HG03457 (cell line): ENCODE measurements around the gene SLC25A53.
"Not testable (repeated sequence)": the region's sequence is repeated elsewhere in the genome, so short reads cannot be mapped to it uniquely, and the experiment has no call there.

Experiments
- ATAC-seq: cut with Tn5 transposase; IDR thresholded peaks from one replicate; pipeline ENCODE4 v1.9.1; 2021; ENCODE audit warnings: moderate number of reproducible peaks; ENCODE audit not compliant: unreplicated experiment

Gene SLC25A53

DNA sequence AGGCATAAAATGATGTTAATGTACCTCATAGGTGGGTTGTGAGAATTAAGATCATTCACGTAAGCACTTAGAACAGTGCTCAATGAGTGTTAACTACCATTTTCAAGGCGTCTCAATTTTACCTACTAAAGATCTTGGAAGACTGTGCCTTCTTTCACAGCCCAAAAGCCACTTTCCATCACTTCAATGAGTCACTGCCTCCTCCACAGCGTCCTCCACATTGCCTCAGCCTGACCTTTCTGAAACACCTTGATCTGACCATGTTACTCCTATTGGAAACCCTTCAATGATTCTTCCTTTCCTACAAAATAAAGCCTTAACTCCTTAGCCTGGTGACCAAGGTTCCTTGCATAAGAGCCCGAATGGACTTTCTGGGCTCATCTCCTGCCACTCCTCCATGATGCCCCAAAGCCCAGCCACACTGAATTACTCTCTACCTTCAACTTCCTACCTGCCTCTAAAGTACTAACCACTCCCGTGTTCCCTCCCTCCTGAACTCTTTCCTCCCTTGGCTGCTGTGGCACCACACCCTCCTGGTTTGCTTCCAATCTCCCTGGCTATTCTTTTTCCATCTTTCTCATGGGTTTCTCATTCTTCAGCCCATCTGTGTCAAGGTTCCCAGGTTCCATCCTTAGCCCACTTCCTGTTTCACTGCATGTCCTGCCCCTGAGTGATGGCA, 22.1 kb downstream of the SLC25A53 start:
- ATAC-seq: no peak

DNA sequence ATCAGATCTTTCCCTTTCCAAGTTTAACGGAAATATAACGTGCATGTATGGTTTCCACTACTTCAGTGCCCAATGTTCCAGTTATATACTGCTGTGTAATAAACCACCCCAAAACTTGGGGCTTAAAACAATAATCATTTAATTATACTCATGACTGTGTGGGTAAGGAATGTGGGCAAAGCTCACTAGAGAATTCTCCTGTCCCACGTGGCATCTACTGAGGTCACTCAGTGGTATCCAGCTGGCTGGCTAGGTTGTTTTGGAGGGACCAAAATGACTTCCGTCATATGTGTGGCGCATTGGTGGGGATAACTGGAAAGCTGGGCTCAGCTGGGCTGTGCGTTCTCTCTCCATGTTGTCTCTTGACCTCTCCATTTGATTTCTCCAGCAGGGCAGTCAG, 26.0 kb downstream of the SLC25A53 start:
- ATAC-seq: no peak

- no peak for ATAC-seq
Observed at GRCh38 chrX:104126856-104127255, 30.0 kb downstream of the SLC25A53 start.

DNA sequence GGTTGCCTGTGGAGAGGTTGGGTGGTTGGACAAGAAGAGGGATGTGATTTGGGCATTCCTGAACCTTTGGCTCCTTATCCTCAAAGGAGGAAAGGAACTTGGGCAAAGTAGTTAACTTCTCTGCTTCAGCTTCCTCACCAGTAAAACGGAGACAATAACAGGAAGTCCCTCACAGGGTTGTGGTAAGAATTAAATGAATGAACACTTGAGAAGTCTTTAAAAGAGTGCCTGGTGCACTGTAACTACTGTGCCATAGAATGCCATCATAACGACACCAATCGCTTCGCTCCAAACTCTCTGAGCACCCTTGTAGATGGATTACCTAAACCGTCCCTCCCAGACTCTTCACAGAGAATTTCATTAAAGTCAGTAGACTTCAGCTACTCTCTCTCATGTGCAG, 34.0 kb downstream of the SLC25A53 start:
- ATAC-seq: no peak

DNA sequence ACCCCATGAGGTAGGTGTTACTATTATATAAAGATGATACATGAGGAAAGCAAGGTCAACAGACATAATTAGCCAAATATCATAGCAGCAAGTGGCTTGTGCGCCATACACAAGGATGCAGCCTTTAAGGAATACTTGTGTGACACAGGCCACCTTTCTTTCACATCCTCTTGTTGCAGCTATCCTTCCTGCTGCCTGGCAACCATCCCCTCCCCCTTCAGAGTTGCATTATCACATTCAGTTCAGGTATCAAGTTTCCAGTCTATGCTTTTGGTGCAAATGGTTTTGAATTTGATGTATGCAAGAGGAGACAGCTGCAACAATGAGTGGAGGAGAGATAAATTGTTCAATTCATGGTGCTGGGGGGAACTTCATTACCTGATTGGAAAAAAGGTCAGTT, 38.0 kb downstream of the SLC25A53 start:
- no peak for ATAC-seq

GRCh38 chrX:104117759-104118158, 39.0 kb downstream of the SLC25A53 start:
- no peak for ATAC-seq

GRCh38 chrX:104113222-104113965, 43.4 kb downstream of the SLC25A53 start:
- no peak for ATAC-seq

DNA sequence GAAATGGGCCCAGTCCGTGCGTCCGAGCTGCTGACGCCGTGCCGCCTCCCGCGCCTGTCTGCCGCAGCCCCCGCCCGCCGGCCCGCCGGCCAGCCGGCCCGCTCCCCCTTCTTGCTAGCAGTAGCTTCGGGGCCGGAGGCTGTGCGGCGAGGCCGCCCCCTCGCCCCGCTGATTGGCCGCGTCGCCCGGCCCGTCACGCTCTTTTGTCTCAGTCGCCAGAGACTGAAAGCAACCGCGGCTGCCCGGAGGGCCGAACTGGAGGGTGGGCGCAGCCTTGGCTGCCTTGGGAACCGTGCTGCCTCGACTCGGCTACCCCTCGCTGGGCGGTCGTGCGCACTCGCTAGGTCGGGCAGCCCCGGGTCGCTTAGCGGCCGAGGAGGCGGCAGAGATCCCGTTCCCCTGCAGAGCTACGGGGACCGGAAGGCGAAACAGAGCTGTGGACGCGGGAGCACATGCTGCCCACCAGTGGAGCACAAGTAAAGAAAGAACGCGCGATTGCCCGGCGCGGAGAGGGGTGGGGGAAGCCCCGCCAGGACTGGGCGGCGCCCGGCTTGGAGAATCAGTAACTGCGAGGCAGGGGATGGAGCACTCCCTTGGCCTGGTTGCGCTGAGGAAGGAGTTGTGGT, 44.4 kb downstream of the SLC25A53 start, which contains the start of gene ZCCHC18:
ZCCHC18 (plus strand) TSS at position 198 of the 626 bp plus-strand sequence. CDS start 1,589 bp downstream, outside the sequence.
- ATAC-seq: peak; percentile 65

DNA sequence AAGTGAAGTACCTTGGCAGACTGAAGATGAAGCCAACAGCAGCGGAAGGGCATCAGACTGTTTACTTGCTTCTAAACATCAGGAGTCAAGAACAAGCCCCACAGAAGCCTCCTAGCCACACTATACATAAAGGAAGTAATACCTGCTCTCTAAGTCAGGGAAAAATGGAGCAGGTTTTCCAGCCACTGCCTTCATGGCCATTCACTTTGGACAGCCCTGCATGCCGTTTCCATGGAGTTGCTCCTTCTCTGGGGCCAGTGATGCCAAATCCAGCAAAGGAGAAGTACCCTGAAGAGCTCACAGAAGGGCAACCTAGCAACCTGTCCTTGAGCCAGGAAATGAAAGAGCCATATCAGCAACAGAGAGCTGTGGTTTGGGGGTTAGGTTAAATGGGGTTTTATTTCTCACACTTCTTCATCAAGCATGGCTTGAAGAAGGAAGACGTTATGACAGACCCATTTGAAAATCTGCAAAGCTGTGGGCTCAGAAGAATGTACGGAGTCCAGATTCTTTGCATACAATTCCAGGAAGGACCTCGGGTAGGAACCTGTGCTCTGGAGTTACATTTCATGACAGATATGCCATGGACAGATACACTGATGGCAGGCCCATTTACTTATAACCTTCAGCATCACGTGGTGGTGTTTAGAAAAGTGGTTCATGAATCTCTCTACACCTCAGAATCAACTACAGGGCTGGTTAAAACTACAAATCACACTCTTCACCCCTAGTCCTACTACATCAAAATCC, 46.1 kb downstream of the SLC25A53 start:
- ATAC-seq: peak; percentile 43

DNA sequence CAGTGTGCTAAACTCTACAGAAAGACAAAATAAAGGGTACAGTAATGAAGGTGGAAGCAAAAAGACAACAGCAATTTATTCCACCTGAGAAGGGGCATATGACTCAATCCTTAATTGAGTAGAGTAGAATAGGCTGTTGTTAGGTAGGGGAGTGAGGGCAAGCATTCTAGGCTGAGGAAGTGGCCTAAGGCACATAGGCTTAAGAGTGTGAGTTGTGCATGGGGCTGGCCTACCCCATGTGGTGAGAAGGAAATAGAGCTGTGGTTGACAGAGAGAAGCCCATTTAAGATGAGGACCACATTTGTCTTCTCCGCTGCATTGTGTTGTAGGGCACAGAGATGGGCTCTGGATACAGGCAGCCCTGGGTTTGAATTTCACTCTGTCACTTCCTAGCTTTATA, 47.9 kb downstream of the SLC25A53 start:
- no peak for ATAC-seq

DNA sequence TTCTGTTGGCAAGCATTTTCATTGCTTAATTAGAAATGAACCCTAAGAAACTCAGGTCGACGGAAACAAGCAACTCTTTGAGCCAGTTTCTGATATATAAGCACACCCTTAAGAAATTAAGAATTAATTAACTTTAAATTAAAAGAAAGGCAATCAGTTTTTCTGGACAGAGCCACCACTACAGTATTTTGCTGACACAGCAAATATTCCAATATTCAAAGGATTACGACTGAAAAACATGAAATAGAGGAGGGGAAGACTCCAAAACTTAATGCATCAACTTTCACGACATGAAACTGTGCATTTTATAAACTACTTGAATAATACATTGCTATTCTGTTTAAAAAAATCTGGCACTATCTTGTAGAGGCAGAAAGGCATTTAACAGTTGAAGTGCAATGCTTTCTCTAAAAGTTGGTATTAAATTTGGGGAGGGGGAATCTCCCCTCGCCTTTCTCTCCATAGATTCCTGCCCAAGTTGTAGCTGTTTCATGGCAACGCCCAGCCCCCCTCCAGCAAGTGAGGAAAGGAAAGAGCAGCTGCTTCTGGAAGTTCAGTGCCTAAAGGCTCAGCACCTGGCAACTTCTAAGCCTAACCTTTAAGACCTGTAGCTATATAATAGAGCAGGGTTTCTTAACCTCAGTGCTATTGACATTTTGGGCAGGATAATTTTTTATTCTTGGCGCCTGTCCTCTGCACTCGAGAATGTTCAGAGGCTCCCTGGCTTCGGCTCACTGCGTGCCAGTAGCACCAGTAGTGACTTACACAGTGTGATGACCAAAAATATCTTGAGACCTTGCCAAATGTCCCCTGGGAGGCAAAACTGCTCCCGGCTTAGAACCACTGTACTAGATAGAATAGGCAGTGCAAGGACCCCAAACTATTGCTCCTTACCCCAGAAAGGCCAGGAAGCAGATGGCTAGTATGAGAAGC, 51.2 kb downstream of the SLC25A53 start:
- no peak for ATAC-seq

GRCh38 chrX:104104676-104105075, 52.1 kb downstream of the SLC25A53 start:
- ATAC-seq: no peak

DNA sequence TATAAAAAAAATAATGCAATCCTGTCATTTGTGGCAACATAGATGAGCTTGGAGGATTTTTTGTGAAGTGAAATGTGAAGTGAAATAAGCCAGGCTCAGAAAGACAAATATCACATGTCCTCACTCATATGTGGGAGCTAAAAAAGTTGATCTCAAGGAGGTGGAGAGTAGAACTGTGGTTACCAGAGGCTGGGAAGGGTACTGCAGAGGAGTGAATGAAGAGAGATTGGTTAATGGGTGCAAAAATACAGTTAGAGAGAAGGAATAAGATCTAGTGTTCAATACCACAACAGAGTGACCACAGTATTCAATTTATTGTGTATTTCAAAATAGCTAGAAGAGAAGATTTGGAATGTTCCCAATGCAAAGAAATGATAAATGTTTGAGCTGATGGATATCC, 57.9 kb downstream of the SLC25A53 start:
- ATAC-seq: no peak

DNA sequence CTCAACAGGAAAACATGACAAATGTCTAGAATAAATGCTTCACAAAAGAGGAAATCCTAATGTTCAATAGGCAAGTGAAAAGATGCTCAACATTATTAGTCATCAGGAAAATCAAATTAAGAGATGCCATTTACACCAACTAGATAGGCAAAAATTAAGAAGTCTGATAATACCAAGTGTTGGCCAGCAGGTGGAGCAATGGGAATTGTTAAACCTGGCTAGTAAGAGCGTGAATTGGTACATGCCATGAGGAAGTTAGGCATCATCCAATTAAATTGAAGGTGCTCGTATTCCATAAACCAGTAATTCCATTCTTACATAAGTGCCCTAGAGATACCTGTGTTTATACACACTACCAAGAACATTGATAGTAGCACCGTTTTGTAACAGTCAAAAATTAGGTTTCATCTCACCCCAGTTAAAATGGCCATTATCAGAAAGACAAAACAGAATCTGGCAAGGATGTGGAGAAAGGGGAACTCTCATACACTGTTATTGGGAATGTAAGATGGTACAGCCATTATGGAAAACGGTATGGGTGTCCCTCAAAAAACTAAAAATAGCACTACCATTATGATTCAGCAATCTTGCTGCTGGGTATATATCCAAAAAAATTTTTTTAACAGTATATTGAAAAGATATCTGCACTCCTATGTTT, 58.5 kb downstream of the SLC25A53 start:
- no peak for ATAC-seq

DNA sequence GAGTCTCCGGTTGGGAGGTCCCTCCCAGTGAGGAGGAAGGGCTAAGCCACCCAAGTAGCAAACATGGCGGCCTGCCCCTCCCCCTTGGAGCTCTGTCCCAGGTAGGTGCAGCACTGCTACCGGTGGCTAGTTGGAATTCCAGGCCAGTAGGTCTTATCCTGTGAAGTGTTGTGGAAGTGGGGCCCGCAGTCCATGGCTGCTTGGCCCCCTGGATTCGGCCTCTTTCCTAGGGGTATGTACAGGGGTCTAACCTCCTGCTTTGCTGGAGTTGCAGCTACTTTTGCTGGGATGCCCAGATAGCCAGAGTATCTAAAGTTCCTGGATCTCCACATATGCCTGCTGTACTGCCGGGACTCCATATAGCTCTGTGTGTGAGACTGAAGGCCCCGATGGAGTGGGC, 70.9 kb downstream of the SLC25A53 start:
- no peak for ATAC-seq

GRCh38 chrX:104085477-104085876, 71.3 kb downstream of the SLC25A53 start:
- no peak for ATAC-seq

GRCh38 chrX:104084534-104085277, 72.1 kb downstream of the SLC25A53 start:
- no peak for ATAC-seq

DNA sequence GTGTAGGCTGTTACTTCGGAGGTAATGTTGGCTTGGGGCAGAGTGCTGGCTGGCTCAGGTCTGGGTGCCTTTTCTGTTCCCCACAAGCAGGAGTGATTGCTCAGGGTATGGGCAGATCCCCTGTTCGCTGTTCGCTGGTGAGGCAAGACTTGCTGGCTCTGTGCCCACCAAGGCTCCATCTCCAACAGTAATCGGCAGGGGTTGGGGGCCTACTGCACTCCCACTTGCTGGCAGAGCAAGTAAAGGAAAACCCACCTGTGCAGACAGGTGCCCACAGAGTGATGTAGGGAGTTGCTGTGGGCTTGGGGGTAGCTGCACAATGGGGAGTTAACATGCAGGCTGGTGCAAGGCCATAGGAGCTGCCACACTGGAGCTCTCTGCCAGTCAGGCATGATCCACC, 72.7 kb downstream of the SLC25A53 start:
- ATAC-seq: no peak

- not testable (repeated sequence) for ATAC-seq
Observed at GRCh38 chrX:104077854-104078253, 79.0 kb downstream of the SLC25A53 start.
